ENCODE data around the gene CLCN6.
"Not testable (repeated sequence)": the region's sequence is repeated elsewhere in the genome, so short reads cannot be mapped to it uniquely, and the experiment has no call there.

CLCN6 gene

DNA sequence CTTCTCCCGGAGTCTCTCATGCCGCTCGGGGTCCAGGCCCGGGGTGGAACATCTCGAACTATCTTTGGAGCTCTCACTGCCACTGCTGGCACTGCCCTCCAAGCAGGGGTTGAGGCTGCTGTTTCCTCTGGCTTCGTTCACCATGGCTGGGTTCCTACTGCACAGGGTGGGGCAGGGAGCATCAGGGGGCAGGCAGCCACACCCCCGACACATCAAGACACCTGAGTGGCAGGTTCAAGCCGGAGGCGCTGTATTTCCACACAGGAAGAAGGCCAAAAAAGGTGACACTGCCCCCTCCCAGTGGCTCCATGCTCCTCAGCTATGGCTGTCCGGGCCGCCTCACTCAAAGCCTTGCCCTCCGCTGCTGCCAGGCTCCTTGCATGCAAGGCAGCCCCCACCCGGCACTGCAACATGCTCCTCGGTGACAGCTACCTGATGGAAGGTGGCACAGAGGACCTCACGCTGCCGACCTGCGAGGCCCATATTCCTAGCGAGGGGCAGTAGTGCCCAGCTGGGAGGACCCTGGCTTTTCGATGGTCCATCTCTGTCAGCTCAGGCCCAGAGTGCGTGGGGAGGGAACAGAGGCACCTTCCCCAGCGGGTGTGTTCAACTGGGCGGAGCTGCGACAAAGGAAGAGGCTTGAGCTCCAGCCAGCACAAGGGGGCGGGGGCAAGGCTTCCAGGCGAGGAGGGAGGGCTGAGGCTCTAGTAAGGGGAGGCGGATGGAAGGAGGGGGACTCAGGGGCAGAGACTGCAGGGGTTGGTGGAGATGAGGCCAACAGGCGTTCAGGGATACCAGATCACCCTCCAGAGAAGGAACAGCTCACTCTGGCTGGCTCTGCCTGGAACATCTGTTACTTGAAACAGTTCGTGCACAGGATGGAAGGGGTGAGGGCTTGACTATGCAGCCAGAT, 2.8 kb upstream of the CLCN6 start:
- TF ChIP-seq, protein P1, sequence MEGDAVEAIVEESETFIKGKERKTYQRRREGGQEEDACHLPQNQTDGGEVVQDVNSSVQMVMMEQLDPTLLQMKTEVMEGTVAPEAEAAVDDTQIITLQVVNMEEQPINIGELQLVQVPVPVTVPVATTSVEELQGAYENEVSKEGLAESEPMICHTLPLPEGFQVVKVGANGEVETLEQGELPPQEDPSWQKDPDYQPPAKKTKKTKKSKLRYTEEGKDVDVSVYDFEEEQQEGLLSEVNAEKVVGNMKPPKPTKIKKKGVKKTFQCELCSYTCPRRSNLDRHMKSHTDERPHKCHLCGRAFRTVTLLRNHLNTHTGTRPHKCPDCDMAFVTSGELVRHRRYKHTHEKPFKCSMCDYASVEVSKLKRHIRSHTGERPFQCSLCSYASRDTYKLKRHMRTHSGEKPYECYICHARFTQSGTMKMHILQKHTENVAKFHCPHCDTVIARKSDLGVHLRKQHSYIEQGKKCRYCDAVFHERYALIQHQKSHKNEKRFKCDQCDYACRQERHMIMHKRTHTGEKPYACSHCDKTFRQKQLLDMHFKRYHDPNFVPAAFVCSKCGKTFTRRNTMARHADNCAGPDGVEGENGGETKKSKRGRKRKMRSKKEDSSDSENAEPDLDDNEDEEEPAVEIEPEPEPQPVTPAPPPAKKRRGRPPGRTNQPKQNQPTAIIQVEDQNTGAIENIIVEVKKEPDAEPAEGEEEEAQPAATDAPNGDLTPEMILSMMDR (conservative IDR thresholded peaks at IDR 0.05; ENCODE audit: low read depth, low read length), result no peak
- Histone ChIP-seq H3K4me2 (peak overlapping the region; percentile 95), H3K9ac (no peak overlapping the region), H3K79me2 (ENCODE audit: insufficient read depth, low read depth) (no peaks in the 10 kb centered on the region), H3K4me1 (ENCODE audit: low read depth, poor library complexity, severe bottlenecking) (peaks cover 33% of the 10 kb centered on the region), H3K4me3 (IDR thresholded peaks at IDR 0.05; ENCODE audit: insufficient read depth, low read depth, low read length) (no peak overlapping the region), H3K36me3 (ENCODE audit: insufficient read depth) (no peaks in the 10 kb centered on the region), H2AFZ (ENCODE audit: low read depth) (no peak overlapping the region), H3K27me3 (ENCODE audit: insufficient read depth, low read depth) (no peaks in the 10 kb centered on the region), H3K27ac (no peak overlapping the region), H4K20me1 (ENCODE audit: insufficient read depth) (no peaks in the 10 kb centered on the region)

DNA sequence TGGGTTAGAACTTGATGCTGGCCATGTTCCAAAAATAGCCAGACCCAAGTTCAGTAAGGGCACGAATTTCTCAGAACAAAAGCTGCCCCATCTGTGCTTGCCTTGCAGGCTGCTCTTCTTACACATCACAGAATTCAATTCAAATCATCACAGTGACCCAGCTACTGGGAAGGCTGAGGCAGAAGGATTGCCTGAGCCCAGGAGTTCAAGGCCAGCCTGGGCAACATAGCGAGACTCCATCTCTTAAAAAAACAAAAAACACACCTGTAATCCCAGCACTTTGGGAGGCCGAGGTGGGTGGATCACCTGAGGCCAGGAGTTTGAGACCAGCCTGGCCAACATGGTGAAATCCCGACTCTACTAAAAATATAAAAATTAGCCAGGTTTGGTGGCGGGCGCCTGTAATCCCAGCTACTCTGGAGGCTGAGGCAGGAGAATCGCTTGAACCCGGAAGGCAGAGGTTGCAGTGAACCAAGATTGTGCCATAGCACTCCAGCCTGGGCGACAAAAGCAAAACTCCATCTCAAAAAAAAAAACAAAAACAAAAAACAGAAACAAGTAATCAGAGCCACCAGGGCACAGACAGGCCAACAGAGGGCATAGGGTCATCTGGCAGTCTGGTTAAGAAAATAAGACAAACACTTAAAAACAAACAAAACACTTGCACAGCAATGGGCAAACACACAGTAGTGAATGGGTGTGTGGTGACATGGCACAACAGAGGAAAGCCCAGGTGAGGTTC, 1.9 kb upstream of the CLCN6 start:
- not testable (repeated sequence) for H3K36me3 ChIP-seq (ENCODE audit: insufficient read depth); H4K20me1 ChIP-seq (ENCODE audit: insufficient read depth); H2AFZ ChIP-seq (ENCODE audit: low read depth); H3K27me3 ChIP-seq (ENCODE audit: insufficient read depth, low read depth); H3K4me3 ChIP-seq (IDR thresholded peaks at IDR 0.05; ENCODE audit: insufficient read depth, low read depth, low read length); H3K27ac ChIP-seq; H3K79me2 ChIP-seq (ENCODE audit: insufficient read depth, low read depth); H3K9ac ChIP-seq
- Histone ChIP-seq H3K4me1 (ENCODE audit: low read depth, poor library complexity, severe bottlenecking) (peaks cover 40% of the 10 kb centered on the region), H3K4me2 (peak overlapping the region; percentile 95)

DNA sequence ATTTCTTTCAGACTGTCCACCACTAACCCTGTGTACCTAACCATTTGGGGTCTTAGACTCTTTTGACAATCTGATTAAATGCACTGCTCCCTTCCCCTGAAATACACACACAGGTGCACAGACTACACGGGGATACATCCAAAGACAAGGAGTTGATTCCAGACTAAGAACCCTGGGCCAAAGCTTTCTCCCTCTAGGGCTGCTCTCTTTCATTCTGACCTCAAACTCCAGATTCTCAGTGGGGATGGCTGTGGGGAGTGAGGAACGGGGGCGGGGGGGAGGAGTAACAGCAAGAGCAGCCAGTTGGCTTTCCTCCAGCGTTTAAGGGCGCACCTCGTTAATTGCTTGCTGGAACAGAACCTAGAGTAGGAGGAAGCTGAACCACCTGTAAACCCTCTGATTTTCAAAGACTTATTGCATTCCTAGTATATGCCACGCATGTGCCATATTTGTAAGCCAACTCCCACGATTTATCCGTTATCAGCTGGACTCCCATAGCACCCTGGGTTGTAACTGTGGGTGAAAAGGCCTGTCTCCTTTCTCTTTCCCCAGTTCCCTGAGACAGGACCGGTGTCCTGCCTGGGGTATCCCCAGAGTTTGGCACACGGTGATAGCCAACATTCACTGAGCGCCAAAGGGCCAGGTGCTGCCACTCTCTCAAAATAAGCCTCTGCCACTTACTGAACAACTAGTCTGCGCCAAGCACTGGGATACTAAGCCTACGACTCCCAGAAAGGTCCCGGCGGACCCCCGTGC, 1.1 kb upstream of the CLCN6 start:
- peaks cover 40% of the 10 kb centered on the region for H3K4me1 ChIP-seq (ENCODE audit: low read depth, poor library complexity, severe bottlenecking)
- H2AFZ ChIP-seq (ENCODE audit: low read depth), result peak overlapping the region; percentile 92
- TF ChIP-seq, protein P1 (conservative IDR thresholded peaks at IDR 0.05; ENCODE audit: low read depth, low read length), result no peak
- no peak overlapping the region for H3K27ac ChIP-seq
- no peaks in the 10 kb centered on the region for H4K20me1 ChIP-seq (ENCODE audit: insufficient read depth)
- H3K4me3 ChIP-seq (IDR thresholded peaks at IDR 0.05; ENCODE audit: insufficient read depth, low read depth, low read length), result peak overlapping the region; percentile 33
- H3K27me3 ChIP-seq (ENCODE audit: insufficient read depth, low read depth), result no peaks in the 10 kb centered on the region
- no peaks in the 10 kb centered on the region; the same call in 1 of the 2 replicates for H3K79me2 ChIP-seq (ENCODE audit: insufficient read depth, low read depth)
- no peaks in the 10 kb centered on the region for H3K36me3 ChIP-seq (ENCODE audit: insufficient read depth)
- H3K9ac ChIP-seq, result peak overlapping the region; percentile 60; the same call in 1 of the 2 replicates
- peak overlapping the region; percentile 95 for H3K4me2 ChIP-seq

DNA sequence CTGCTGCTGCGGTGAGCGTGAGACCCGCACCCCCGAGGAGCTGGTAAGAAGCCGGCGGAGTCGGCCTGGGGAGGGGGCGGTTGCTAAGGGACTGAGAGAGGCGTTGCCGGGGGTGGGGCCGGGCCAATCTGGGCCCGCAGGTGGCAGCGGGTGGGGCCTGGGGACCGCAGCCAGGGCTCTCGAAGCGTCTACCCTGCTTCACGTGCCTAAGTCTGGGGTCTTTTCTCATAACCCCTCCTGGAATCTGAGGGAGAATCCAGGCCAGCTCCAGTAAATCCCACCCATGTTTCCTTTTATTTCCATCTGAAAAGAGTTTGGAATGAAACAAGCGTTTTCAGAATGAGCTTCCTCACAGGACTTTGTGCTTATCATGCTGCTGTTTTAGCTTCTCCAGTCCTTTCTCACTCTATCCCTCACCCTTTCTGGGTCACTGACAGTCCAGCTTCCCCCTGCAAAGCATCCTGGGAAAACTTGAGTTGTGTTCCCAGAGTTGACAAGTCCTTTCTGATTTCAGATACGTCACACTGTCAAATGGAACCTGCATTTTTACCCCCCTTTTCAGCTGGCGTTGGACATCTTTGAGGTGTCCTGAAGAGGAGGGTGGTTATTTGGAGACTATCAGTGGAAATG, 431 bp downstream of the CLCN6 start:
- H4K20me1 ChIP-seq (ENCODE audit: insufficient read depth), result no peaks in the 10 kb centered on the region
- H3K4me1 ChIP-seq (ENCODE audit: low read depth, poor library complexity, severe bottlenecking), result peaks cover 40% of the 10 kb centered on the region
- peak overlapping the region; percentile 54 for H3K4me3 ChIP-seq (IDR thresholded peaks at IDR 0.05; ENCODE audit: insufficient read depth, low read depth, low read length)
- TF ChIP-seq, protein P1 (conservative IDR thresholded peaks at IDR 0.05; ENCODE audit: low read depth, low read length), result no peak
- H3K79me2 ChIP-seq (ENCODE audit: insufficient read depth, low read depth), result no peaks in the 10 kb centered on the region; the same call in 1 of the 2 replicates
- H3K4me2 ChIP-seq, result peak overlapping the region; percentile 91
- H3K27me3 ChIP-seq (ENCODE audit: insufficient read depth, low read depth), result no peaks in the 10 kb centered on the region
- H3K27ac ChIP-seq, result peak overlapping the region; percentile 44
- H3K36me3 ChIP-seq (ENCODE audit: insufficient read depth), result no peaks in the 10 kb centered on the region
- H2AFZ ChIP-seq (ENCODE audit: low read depth), result peak overlapping the region; percentile 27; the same call in 1 of the 2 replicates
- peak overlapping the region; percentile 32; the same call in 1 of the 2 replicates for H3K9ac ChIP-seq

Measured in KMS-11 (cell line).